ENCODE measurements around the gene HOXB4.

Gene HOXB4

GRCh38 chr17:48527547-48527932 lies 50.6 kb downstream of the HOXB4 start:
- DNase-seq = no peak

- no peak for DNase-seq
These were observed 51.3 kb downstream of the HOXB4 start for GRCh38 chr17:48526608-48527546.
